ENCODE measurements around the gene ZNF232.
"Not testable (repeated sequence)": the region's sequence is repeated elsewhere in the genome, so short reads cannot be mapped to it uniquely, and the experiment has no call there.

Gene ZNF232

GRCh38 chr17:5129770-5130169 is 18.1 kb upstream of the ZNF232 start:
- not testable (repeated sequence) for DNase-seq

DNA sequence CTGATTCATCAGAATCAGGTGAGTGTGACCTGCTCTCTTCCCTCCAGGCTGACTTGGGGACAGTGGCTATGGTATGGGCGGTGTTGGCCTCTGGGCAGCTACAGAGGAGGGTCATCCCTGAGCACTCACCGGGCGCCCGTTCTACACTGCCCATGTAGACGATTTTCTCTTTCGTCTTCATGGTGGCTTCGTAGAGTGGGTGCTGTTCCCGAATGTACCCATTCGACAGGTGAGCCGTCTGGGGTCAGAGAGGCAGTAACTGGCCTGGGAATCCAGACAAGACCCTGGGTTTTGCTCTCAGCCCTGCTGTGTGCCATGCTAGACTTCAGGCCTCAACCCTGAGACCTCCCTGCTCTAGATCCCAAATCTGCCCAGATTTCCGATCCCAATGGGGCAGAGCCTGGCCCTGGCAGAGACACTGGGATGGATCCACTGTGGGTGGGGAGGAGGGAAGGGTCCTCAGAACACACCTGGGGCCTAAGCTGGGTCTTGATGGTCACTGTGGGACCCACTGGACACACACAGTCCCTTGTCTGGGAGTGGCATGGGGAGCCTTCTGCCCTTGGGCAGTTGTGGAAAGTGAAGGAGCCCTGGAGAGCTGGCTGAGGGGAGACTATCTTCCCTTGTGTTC is 17.3 kb upstream of the ZNF232 start:
- DNase-seq, result no peak

DNA sequence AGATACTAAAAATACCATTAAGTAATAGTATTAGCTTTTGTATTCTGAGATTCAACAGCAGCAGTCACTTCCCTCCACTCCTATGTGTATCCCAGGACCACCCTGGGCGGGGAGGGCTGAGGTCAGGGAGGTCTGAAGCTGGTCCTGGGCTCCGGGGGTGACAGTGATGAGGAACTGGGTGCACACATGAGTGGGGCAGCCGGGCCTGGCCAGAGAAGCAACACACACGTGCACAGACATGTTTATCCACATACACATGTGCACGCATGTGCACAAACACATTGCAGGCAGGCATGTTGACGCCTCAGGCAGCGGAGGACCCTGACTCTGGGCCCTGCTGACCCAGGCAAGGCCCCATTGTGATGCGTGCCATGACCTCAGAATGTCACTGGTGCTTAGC is 16.7 kb upstream of the ZNF232 start:
- DNase-seq, result not testable (repeated sequence)

GRCh38 chr17:5127910-5128309 is 16.2 kb upstream of the ZNF232 start:
- no peak for DNase-seq

- no peak for DNase-seq
Measured at GRCh38 chr17:5126719-5127488, 15.2 kb upstream of the ZNF232 start.

GRCh38 chr17:5124896-5125295 is 13.2 kb upstream of the ZNF232 start:
- DNase-seq, result not testable (repeated sequence)

DNA sequence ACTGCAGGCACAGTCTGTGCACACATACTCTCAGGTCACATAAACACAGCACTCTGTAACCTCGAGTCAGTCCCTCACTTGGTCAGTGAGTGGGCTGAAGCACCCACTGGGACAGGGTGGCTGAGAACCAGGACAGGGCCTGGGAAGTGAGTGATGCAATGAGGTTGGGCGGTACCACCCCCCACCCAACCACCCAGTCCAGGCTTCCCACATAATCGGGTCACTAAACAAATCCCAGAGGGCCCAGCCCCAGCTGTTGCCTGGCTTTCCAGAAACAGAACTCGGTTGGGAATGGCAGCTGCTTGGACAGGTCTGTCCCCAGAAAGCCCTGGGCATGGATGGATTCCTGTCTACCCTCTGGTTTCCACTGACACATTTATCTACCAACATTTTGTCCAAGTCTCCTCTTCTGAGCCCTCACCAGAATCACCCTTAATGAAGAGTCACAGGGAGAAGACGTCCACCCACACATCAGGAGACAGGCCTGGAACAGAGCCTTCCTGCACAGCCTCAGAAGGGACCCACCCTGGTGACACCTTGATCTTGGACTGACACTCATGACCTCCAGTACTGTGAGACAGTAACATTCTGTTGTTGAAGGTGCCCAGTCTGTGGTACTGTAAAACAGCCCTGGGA is 12.6 kb upstream of the ZNF232 start:
- DNase-seq, result not testable (repeated sequence)

- DNase-seq, result no peak
Measured at GRCh38 chr17:5123343-5124124, 11.9 kb upstream of the ZNF232 start.

DNA sequence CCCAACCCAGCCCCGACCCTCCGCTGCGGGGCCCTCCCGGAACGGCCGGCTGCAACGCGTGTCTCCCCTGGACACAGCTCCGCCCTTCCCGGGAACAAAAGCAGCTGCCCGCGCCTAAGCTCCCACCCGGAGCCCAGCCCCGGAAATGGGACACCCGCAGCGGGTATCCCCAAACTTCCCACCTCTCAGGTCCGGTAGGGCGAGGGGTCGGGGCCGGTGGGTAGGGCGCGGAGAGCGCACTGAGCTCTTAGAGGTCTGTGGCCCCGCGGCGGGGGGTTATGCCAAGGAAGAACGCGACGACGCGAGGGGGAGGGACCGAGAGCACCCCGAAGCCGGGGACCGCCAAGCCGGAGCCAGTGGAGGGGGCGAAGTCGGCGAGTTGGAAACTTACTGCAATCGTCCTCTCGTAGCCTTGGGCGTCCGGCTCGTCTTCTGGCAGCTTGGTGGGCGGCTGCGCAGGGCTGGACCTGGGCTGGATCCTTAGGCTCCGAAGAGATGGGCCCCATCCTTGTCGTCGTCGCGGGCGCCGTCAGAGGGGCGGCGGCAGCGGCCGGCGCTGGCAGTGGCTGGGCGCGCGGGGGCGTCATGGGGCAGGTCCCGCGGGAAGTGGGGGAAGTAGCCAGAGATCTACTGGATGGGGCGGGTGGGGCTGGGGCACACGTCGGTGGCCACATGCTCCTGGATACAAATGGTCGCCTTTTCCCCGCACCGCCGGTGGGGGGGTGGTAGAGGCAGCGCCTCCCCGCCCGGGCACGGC is 11.1 kb upstream of the ZNF232 start:
- DNase-seq, result no peak

DNA sequence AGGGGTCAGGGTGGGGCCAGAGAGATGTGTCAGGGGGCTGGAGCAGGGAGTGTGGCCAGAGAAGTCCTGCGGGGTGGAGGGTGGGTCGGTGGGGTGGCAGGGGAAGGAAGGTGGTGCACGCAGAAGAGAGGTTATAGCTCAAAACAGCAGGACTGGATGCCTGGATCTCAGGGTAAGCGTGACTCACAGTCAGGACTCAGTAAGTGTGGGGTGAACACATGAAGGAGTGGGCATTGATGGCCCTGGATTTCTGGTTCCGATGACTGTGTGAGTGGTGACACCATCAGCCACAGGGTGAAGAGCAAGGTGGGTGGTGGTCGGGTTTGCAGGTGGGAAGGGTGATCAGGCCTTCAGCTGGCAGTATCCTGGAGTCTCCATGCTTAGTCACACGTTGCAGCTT is 10.4 kb upstream of the ZNF232 start:
- DNase-seq, result not testable (repeated sequence)

- no peak for DNase-seq
Measured at GRCh38 chr17:5121186-5121841, 9.6 kb upstream of the ZNF232 start.

GRCh38 chr17:5120436-5121185 is 8.9 kb upstream of the ZNF232 start:
- not testable (repeated sequence) for DNase-seq

- no peak for DNase-seq
Measured at GRCh38 chr17:5120036-5120435, 8.4 kb upstream of the ZNF232 start.

GRCh38 chr17:5118219-5118618 is 6.5 kb upstream of the ZNF232 start:
- no peak for DNase-seq

DNA sequence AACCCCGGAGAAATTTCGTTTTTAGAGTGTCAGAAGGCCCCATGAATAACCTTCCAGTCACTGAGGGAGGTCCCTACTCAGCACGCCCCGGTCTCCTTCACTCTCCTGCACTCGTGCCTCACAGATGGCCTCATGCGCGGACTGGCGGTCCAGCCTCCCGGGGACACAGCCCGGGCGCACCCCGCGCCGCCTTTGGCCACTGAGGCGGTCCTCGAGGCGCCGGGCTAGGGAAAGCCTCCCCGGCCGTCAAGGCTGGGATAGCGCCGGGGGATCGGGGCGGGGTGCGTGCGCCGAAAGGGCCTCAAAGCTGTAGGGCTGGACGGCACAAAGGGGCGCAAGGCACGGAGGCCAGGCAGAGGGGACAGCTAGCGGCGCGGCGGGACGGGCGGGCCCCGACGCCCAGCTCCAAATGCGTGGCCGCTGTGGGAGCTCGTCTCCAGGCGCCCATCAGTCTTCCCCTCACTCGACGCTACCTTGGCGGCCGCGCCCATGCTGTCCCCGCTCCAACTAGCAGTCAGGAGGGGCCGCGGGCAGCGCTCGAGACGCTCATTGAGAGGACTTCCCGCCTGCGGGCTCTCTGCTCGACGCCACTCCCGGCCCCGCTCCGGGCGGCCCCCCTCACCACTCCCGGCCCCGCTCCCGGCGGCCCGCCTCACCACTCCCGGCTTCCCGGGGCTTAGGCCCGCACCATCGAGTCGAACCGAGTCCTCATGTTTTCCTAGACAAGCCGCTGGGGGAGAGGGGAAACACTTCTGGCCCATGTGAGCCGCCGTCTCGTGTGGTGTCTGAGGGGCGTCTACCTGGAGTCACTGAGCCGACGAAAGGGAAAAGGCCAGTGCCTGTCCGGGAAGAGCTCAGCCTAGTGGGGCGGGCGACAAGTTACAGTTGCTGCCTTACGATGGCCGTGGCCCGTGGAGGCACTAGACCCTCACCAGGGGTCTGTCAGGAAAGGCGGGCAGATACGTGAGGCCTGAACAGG is 4.3 kb upstream of the ZNF232 start, which contains the start of gene USP6:
TSS of gene USP6 (plus strand) at position 360 of the 979 bp plus-strand sequence. CDS start 14,336 bp downstream, outside the sequence.
- DNase-seq, result no peak

DNA sequence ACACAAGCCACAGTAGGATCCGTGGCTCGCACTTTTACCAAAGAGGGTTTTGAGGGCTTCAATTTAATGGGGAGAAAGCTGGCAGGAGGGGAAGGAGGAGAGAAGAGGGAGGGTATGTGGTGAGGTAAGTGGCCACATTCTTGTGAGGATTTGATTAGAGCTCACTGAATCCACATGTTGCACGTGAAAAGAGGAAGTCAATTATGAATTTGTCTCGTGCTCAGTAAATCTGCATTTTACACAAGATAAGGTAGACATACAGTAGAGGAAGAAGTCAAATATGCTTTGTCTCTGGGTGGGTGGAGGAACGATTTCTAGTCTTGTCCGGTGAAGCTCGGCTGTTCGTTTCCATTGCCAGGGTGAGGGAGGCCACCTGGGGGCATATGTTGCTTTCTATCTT is 862 bp downstream of the ZNF232 start:
- no peak for DNase-seq

DNA sequence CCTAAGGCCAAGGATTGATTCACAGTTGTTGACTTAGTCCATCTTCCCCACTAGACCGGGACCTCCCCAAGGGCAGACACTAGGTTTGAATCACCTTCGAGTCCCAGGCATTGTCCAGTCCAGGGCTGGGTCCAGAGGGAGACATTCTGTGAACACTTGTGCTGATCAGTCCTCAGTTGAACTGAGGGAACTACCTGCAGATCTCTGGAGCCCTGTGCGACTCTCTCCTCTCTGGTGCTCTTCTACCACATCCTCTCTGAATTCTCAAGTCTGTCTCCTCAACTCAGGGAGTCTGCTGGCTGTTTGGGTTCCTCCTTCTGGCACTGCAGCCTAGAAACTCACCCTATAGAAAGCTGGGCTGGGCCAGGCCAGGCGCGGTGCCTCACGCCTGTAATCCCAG is 10.8 kb downstream of the ZNF232 start:
- no peak for DNase-seq

GRCh38 chr17:5099271-5099670 is 12.4 kb downstream of the ZNF232 start:
- DNase-seq, result no peak

DNA sequence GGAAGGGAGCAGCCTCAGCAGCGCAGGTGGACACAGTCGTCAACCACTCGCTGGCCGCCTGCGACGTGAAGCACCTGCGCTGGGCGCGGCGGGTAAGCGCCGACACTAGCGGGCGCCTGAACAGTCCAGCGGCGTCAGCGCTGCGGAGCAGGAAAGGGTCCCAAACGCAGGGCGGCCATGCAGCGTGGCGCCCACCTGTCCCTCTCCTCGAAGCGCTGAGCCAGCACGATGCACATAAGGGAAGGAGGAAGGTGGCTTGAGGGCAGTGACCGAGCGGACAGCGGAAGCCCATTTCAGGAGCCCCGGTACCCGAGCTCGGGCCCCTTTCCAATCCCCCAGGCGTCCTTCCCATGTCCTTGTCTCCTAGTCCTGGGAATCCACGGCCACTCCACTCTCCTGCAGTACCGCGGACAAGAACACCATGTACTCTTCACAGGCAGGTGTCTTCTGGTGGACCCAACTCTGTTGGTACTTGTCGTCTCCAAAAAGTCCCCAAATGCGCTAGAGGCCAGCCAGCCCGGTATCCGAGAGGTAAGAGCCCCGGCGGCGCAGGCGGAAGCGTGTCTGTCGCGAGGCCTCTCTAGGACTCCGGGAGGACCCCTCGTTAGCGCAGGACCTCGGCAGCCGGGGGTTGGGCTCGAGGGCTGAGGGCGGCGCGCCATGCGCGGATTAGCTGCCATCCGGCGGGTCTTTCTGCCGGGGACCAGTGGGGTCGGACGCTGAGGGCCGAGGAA is 14.4 kb downstream of the ZNF232 start:
- peak; percentile 5 for DNase-seq
